Fibroblast of villous mesenchyme (primary cell): Measurements from ENCODE around the gene PLCD4. TPM values are rescaled to one million over a fixed set of nuclear protein-coding genes. Genes with fewer than 3 reads are reported as not detected.
A peak's percentile ranks its signal among the peaks of the same experiment; 100 is the strongest.

ENCODE experiments used
- DNase-seq: peaks from one replicate; pipeline ENCODE4 v3.0.0-alpha.2; 2010; ENCODE audit warnings: low read depth
- H3K4me3 ChIP-seq: 2 replicates; pipeline ENCODE4 v1.5.1; 2011; ENCODE audit warnings: low read depth, mild to moderate bottlenecking, low read length
- CTCF ChIP-seq: IDR thresholded peaks from 2 replicates; pipeline ENCODE4 v1.5.1; 2012; ENCODE audit warnings: low read depth, mild to moderate bottlenecking, low read length; ENCODE audit not compliant: insufficient read depth
- small RNA-seq: library from RNA; depleted of rRNA; stranded (forward); fragments of <200 nt; gene quantifications from one replicate; pipeline ENCODE3, GENCODE V24; 2012
- total RNA-seq: library from RNA; depleted of rRNA; stranded (reverse); fragments of >200 nt; gene quantifications from 2 replicates; pipeline ENCODE4 v1.2.3, GENCODE V29; 2012

The PLCD4 gene
- total RNA-seq, 1 donor: 2.2 TPM

DNA sequence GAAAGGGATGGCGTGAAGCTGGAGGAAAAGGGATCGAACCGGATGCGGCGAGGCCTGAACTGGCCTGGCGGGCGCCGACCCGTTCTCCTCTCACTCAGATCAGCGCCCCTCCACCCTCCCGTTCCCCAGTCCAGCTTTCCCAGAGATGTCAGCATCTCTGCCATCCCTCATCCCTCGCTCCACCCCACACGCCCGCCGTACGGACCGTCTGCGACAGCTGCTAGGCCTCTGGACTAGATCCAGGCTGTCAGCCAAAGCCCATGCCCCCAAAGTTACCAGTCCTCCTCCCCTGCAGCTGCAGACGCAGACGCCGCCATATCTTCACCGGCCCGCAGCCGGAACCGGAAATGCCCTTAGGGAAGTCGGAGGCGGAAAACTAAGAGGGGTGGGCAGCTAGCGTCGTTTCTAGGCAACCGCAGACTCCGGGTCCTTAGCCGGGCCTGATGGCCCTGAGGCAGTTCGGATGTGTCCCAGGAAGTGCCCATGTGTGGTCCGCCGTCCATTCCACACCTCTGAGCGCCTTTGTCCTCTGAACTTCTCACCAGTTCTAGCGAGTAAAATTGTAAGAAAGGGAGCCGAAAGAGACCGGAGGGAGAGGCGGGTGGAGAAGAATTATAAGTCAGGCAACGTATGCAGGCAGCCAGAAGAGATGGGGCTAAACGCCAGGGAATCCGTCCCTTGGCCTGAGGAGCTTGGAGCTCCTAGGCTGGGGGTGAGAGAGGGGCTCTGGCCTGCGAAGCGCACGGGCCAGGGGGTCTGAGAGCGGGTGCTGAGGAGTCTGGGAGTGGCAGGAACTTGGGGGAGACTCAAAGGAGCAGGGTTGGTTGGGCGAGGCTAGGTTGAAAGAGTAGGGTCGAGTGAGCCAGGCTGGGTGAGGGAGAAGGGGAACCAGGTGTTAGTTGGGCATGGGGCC lies 64.2 kb downstream of the PLCD4 start, which contains the start of the genes RNF25 and STK36:
Gene RNF25, minus strand, starts transcription at position 349 of the 913 bp plus-strand sequence. Its CDS starts 32 bp downstream, at position 317.
Gene STK36, plus strand, starts transcription at position 433 of the 913 bp plus-strand sequence. CDS start 744 bp downstream, outside the sequence.
- peak within 1 kb of the TSS; percentile 86 for H3K4me3 ChIP-seq
- DNase-seq: peak; percentile 90
- TF ChIP-seq CTCF: no peak

DNA sequence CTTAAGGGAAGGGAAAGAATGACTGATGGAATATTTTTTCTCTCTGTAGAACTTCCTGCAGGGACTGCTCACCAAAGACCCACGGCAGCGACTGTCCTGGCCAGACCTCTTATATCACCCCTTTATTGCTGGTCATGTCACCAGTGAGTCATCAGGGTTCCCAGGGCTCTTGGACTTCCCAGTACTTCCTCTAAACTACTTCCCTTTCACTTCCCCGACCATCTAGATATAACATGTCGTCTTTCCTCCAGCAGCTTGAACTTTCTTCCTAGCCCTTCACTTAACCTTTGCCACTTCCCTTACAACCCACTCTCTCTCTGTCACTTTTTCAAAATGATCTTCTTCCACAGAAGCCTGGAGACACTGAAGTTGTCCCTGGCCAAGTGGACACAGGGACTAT lies 71.4 kb downstream of the PLCD4 start:
- no peak for TF ChIP-seq CTCF
- DNase-seq: peak; percentile 16
- no peak overlapping the region for H3K4me3 ChIP-seq

DNA sequence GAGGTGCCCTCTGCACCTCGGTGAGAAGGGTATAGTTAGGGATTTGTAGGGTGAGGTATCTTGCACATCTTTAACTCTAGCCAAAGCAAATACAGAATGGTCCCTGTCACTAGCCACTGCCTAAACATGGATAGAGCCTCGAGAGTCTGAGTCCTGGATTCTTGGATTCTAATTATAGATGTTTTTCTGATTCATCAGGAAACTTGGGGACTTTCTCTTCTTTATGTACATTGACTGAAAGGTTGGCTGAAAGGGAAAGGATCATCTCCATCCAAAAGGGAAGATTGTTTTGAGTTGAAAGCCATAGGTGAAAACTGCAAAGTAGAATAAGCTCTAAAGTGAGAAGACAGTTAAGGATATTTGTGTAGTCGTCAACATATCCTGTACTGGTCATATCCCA lies 72.4 kb downstream of the PLCD4 start:
- no peak for DNase-seq
- TF ChIP-seq CTCF: no peak

More for the DNA sequence above, 72.4 kb downstream of the PLCD4 start:
- no peak overlapping the region for H3K4me3 ChIP-seq

Small RNA genes within 50 kb of the gene (small RNA-seq; reads per million reads assigned to genes)
- gene RNU6-136P: not detected

Other genes with a start within 250 kb of the PLCD4 start
- under 0.01 and 0.43 TPM in 2 replicates for gene SLC11A1, start 225.6 kb upstream of the PLCD4 start, total RNA-seq
- gene CTDSP1, start 208.0 kb upstream of the PLCD4 start, total RNA-seq: 63.5 and 66.9 TPM in 2 replicates
- under 0.01 TPM in 1 of 2 replicates, not detected in the other for gene VIL1, start 188.8 kb upstream of the PLCD4 start, total RNA-seq
- 18.0 and 21.2 TPM in 2 replicates for gene USP37, start 39.5 kb upstream of the PLCD4 start, total RNA-seq
- gene CNOT9, start 39.1 kb upstream of the PLCD4 start, total RNA-seq: 69.6 and 86.8 TPM in 2 replicates
- 14.7 and 14.8 TPM in 2 replicates for gene ZNF142, start 51.7 kb downstream of the PLCD4 start, total RNA-seq
- 28.9 and 29.3 TPM in 2 replicates for gene BCS1L, start 51.8 kb downstream of the PLCD4 start, total RNA-seq
- gene RNF25, start 64.1 kb downstream of the PLCD4 start, total RNA-seq: 37.4 and 38.4 TPM in 2 replicates
- 23.7 and 23.8 TPM in 2 replicates for gene STK36, start 64.2 kb downstream of the PLCD4 start, total RNA-seq
- 12.6 and 19.9 TPM in 2 replicates for gene TTLL4, start 102.9 kb downstream of the PLCD4 start, total RNA-seq
- gene CYP27A1, start 174.2 kb downstream of the PLCD4 start, total RNA-seq: 4.7 and 16.1 TPM in 2 replicates
- gene PRKAG3, start 223.9 kb downstream of the PLCD4 start, total RNA-seq: not detected in 2 replicates